Measurements from ENCODE around the gene UNC5A. TPM values are rescaled to one million over a fixed set of nuclear protein-coding genes. Genes with fewer than 3 reads are reported as not detected.

UNC5A gene
- polyA plus RNA-seq, 1 of the 3 experiments (the other 2 are of a cell fraction), result 0.46 TPM

- H3K4me3 ChIP-seq (ENCODE audit: low read depth in 2 of 2, low read length in 1 of 2), result no peak overlapping the region
- no peak for DNase-seq
- no peak overlapping the region for H3K9ac ChIP-seq
- peaks cover 8% of the 10 kb centered on the region for H3F3A ChIP-seq (replicated peaks; ENCODE audit: insufficient read depth)
- H3K27ac ChIP-seq (ENCODE audit: low read depth in 2 of 2, low read length in 1 of 2), result no peak overlapping the region
- no peak for TF ChIP-seq TCF12 (IDR thresholded peaks at IDR 0.05)
- TF ChIP-seq RFX5 (IDR thresholded peaks at IDR 0.05; ENCODE audit: low read length), result no peak
- TF ChIP-seq USF2 (IDR thresholded peaks at IDR 0.05; ENCODE audit: borderline replicate concordance, low read depth, low read length), result no peak
- no peak for TF ChIP-seq TEAD4 (IDR thresholded peaks at IDR 0.05; ENCODE audit: borderline replicate concordance, insufficient read depth)
- TF ChIP-seq IRF3 (IDR thresholded peaks at IDR 0.05; ENCODE audit: low read depth, low read length), result no peak
- no peak for TF ChIP-seq MEF2A (IDR thresholded peaks at IDR 0.05; ENCODE audit: borderline replicate concordance, low read depth)
- TF ChIP-seq RXRA (IDR thresholded peaks at IDR 0.05; ENCODE audit: borderline replicate concordance, low read depth), result no peak
- TF ChIP-seq JUND (IDR thresholded peaks at IDR 0.05), result no peak
- no peak for TF ChIP-seq ZBTB33 (IDR thresholded peaks at IDR 0.05; ENCODE audit: borderline replicate concordance, low read depth)
- TF ChIP-seq REST (IDR thresholded peaks at IDR 0.05; ENCODE audit: low read depth, low read length), result no peak
- TF ChIP-seq NRF1 (IDR thresholded peaks at IDR 0.05; ENCODE audit: low read depth, low read length), result no peak
- TF ChIP-seq FOXJ3 (CRISPR knock-in tag; IDR thresholded peaks at IDR 0.05), result no peak
- no peak for TF ChIP-seq POLR2AphosphoS5 (IDR thresholded peaks at IDR 0.05; ENCODE audit: low read depth, low read length)
- TF ChIP-seq CTCF (IDR thresholded peaks at IDR 0.05), result no peak
- no peak for TF ChIP-seq ELF1 (IDR thresholded peaks at IDR 0.05)
- no peak for TF ChIP-seq GABPA (IDR thresholded peaks at IDR 0.05; ENCODE audit: low read depth)
- no peak for TF ChIP-seq USF1 (IDR thresholded peaks at IDR 0.05; ENCODE audit: borderline replicate concordance, low read depth)
- WGBS (ENCODE audit: low lambda C conversion rate), result 97% methylated on average over 1 of the region's 1 CpG
- no peak overlapping the region for H3K4me2 ChIP-seq
- H3K9me3 ChIP-seq, result no peaks in the 10 kb centered on the region
- H3K27me3 ChIP-seq (ENCODE audit: insufficient read depth), result no peaks in the 10 kb centered on the region
- H4K20me1 ChIP-seq (ENCODE audit: insufficient read depth), result no peaks in the 10 kb centered on the region
- no peaks in the 10 kb centered on the region for H3K9me2 ChIP-seq
- no peak overlapping the region for H2AFZ ChIP-seq (ENCODE audit: low read depth)
- ChIA-PET CTCF (interaction anchor here (1.2 kb wide), 1 partner anchor 269 kb away, joined by 4 read pairs; no protein-coding TSS in a partner anchor), POLR2A (no interaction called here)
- no peaks in the 10 kb centered on the region for H3K4me1 ChIP-seq (ENCODE audit: control insufficient read depth in 1 of 2, insufficient read depth in 2 of 2, low read depth in 1 of 2, low read length in 1 of 2)
- peaks cover 31 to 36% of the 10 kb centered on the region in 2 experiments for H3K36me3 ChIP-seq (replicated peaks in 1 of 2; ENCODE audit: control insufficient read depth in 1 of 2, insufficient read depth in 2 of 2, low read length in 1 of 2)
- no peaks in the 10 kb centered on the region for H3K79me2 ChIP-seq (ENCODE audit: insufficient read depth)
Measured at GRCh38 chr5:176929654-176930053, 119.3 kb downstream of the UNC5A start.
